GM18519 (cell line): ENCODE measurements around the gene DNAAF9.

Source experiments
- ATAC-seq: cut with Tn5 transposase; IDR thresholded peaks from one replicate; pipeline ENCODE4 v1.9.1; 2021; ENCODE audit warnings: mild to moderate bottlenecking, moderate library complexity; ENCODE audit not compliant: unreplicated experiment, low FRiP score

DNAAF9 gene

DNA sequence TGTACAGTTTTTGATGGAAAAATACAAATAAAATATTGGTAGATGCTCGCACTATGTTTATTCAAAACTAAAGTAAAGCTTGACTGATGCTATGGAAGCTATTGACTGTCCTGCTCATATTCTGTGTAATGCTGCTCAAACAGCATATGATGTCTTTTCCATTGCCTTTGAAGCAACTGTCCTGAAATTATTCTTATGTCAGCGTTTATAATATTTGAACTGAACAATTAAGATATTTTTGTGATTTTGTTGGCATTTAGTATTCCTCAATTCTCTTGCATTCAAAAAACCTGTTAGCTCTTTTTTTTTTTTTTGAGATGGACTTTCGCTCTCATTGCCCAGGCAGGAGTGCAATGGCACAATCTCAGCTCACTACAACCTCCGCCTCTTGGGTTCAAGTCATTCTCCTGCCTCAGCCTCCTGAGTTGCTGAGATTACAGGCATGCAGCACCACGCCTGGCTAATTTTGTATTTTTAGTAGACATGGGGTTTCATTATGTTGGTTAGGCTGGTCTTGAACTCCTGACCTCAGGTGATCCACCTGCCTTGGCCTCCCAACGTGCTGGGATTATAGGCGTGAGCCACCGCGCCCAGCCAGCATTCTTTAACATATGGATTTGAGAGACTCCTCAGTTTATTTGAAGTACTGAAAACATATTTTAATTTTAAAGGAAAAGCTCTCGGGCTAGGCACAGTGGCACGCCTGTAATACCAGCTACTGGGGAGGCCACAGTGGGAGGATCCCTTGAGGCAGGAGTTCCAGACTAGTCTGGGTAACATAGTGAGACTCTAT is 5.3 kb upstream of the DNAAF9 start:
- ATAC-seq, result no peak

GRCh38 chr20:3410464-3410863 is 3.0 kb upstream of the DNAAF9 start:
- ATAC-seq, result no peak

- ATAC-seq, result no peak
Measured at GRCh38 chr20:3409417-3409816, 1.9 kb upstream of the DNAAF9 start.

DNA sequence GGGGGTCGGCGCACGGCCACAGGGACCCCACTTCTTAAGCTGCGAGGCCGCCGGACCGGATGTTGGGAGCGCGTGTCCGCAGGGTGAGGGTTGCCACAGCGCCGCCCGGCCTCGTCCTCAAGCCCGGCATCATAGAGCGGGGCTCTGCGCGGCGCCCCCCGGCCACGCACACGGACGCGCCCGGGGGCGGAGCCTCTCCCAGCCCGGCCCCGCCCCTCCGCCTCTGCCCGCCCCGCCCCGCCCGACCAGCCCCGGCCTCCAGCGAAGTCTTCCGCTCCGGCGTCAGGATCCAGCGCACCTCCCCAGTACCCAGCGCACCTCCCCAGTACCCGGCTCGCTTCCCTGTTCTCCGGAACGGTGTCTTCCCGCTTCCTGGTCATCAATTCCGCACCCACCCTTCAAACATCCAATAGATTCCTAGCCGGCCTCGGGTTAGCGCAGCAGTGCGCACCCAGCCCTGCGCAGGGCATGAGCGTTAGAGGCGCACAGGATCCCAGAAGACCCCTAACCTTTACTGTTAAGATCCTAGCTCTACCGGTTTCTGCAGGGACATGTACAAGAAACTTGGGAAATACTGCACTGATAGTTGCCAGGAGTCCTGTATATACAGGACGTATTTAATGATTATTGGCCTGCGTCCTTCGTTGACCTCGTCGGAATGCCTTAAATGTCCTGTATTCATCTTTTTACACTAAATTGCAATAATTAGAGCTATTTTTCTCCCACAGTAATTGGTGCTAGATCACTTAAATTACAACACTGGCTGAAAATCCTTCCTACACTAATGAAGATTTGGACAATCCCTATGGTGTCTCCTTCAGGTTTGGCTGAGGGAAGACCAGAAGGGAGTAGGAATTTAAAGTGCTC is 535 bp upstream of the DNAAF9 start:
- ATAC-seq, result peak; percentile 24

- ATAC-seq, result no peak
Measured at GRCh38 chr20:3406481-3407039, 909 bp downstream of the DNAAF9 start.

GRCh38 chr20:3405696-3406358 is 1.6 kb downstream of the DNAAF9 start:
- no peak for ATAC-seq

DNA sequence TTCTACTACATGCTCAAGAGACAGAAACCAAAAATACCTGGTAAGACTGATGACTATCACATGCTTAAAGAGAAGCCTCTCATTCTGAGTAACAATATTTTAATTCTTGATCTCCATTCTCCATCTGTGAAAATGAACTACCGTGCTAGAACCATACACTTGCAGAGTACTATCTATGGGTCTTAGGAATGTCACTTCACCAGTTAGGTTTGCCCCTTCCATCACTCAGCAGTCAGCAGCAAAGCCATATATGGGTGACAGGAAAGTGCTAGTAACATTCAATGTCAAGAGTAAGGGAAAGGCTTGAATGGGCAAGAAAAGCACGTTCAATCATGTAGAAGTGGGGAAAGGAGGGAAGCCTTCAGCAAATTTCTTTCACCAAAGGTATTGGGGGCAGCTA is 2.3 kb downstream of the DNAAF9 start:
- no peak for ATAC-seq

- ATAC-seq, result no peak
Measured at GRCh38 chr20:3404402-3404801, 3.1 kb downstream of the DNAAF9 start.

- ATAC-seq, result no peak
Measured at GRCh38 chr20:3403741-3404140, 3.7 kb downstream of the DNAAF9 start.

DNA sequence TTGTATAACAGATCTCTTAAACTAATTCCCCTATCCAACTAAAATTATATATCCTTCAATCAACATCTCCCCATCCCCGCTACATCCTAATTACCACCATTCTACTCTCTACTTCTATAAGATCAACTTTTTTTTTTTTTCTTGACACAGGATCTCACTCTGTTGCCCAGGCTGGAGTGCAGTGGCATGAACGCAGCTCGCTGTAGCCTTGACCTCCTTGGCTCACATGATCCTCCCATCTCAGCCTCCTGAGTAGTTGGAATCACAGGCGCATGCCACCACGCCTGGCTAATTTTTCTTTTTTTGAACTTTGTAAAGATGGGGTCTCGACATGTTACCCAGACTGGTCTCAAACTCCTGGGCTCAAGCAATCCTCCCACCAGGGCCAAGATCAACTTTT is 5.0 kb downstream of the DNAAF9 start:
- ATAC-seq, result no peak

DNA sequence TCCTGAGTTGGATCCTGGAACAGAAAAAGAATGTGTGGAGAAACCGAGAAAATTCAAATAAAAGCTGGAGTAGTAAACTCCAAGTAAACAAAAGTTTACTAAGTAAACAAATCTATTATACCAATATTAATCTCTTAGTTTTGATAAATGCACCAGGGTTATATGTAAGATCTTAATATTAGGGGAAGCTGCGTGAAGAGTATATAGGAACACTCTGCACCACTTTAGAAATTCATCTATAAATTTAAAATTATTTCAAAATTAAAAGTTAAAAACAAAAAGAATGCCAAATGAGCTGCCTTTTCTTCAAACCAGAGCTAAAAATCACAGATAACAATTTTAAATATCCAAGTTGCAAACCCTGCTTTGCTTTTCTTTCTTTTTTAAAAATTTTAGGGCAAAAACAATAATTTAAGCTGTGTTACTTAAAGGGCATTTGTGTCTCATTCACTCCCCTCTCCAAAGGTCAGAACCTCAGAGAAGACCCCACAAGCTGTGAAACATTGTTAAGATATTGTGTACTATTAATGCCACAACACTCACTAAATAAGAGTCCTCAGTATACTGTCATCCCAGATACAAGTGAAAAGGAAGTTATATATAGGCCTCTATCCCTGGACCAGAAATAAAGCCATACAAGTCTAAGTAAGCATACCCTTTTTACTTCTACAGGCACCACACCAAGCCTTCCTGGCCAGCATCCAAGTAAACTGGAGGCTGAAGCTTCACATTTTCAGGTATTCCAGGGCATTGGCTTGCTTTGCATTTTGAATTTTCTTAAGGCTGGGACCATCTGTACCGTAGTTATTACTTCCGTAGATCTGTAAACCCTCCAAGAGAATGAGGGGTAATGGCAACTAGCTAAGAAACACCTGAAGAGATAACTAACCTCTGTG is 7.0 kb downstream of the DNAAF9 start:
- ATAC-seq, result no peak

GRCh38 chr20:3398681-3399252 is 8.7 kb downstream of the DNAAF9 start:
- ATAC-seq, result no peak

GRCh38 chr20:3396492-3396891 is 11.0 kb downstream of the DNAAF9 start:
- ATAC-seq, result no peak

GRCh38 chr20:3392756-3393155 is 14.7 kb downstream of the DNAAF9 start:
- no peak for ATAC-seq

DNA sequence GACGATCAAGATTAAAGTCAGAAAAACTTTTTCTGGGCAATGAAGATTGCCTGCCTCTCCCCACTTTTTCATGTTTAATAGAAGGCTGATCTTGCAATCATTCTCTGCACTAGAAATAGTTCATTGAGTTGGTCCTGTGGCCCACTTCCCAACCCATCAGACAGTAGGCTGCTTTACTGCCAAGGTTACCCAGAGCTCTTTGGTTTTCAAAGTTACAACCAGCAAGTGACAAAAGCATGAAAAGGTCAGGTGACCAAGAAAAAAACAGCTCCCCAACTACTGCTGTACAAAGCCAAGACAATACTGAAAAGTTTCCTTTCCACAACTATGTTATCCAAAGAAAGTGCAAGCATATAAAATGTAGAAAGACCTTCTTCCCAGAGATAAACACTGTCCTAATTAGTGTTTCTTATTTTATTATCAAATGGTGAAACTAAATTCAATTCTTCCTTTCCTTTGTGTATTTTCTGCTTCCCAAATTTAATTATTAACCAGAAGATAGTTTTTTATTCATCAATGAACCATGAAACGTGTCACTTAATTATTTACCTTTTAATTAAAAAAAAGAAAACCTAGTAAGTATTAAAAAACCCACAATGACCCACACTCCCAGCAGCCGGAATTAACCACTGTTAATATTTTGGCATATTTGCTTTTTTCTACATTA is 16.6 kb downstream of the DNAAF9 start:
- no peak for ATAC-seq

DNA sequence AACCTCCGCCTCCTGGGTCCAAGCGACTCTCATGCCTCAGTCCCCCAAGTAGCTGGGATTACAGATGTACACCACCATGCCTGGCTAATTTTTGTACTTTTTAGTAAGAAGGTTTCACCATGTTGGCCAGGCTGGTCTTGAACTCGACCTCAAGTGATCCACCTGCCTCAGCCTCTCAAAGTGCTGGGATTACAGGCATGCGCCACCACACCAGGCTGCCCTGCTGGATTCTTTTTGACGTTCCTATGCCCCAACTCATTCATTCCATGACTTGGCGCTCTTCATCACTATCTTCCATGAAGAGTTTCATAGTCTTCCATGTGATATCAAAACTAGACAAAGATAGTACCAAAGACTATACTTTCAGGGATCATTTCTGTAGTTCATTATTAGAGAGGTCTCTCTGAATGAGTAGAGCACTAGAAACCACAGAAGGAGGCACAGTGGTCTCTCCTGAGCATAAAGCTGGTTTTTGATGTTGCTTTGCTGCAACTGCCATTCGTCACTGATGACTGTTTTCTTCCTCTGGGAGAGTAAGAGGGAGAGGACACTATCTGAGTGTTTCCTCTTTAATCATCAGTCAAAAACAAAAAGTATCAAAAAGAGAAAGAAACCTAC is 23.5 kb downstream of the DNAAF9 start:
- ATAC-seq, result no peak

GRCh38 chr20:3382836-3383235 is 24.6 kb downstream of the DNAAF9 start:
- no peak for ATAC-seq

DNA sequence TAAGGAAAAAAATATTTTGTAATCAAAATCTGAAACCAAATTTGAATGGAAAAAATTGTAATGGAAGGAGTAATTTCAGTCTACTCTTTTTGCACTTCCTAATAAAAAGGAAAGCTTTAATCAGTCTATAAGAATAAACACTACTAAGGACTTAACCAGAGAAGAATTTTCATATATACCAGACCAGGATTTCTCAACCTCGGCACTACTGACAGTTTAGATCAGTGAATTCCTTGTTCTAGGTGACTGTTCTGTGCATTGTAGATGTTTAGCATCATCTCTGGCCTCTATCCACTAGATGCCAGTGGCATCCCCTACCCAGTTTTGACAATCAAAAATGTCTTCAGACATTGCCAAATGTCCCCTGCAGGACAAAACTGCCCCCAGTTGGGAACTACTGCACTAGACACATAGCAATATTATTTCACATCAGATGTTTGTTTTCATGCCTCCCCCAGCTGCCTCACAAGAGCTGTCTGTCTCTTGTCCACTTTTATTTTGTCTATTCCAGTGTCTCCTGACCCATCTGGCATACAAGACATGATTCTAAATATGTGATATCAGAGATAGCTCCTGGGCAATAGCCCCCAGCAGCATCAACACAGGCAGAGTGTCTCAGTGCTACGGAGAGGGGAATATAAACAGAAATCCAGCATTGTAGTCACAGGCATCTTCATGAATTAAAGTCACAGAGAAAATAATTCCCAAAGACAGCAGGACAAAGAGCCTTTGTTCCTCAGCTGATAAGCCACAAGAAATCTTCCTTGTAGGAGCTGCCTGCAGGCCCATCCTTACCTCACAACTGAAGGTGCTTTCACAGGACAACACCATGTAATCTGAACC is 27.0 kb downstream of the DNAAF9 start:
- ATAC-seq, result no peak
